Measurements from ENCODE around the gene CFAP52. TPM values are rescaled to one million over a fixed set of nuclear protein-coding genes. Genes with fewer than 3 reads are reported as not detected.
A peak's percentile ranks its signal among the peaks of the same experiment; 100 is the strongest.
"Not testable (repeated sequence)": the region's sequence is repeated elsewhere in the genome, so short reads cannot be mapped to it uniquely, and the experiment has no call there.

CFAP52 gene
- total RNA-seq, 1 donor, result not detected

GRCh38 chr17:9577373-9577709 is 899 bp downstream of the CFAP52 start:
- H3K4me1 ChIP-seq (ENCODE audit: insufficient read depth, low read length), result peaks cover 17% of the 10 kb centered on the region
- H2AFZ ChIP-seq (ENCODE audit: low read length), result peak overlapping the region; percentile 98
- H3K9me3 ChIP-seq (ENCODE audit: low read depth, low read length), result no peaks in the 10 kb centered on the region
- H3K27ac ChIP-seq (ENCODE audit: low read depth, low read length), result no peak overlapping the region
- no peaks in the 10 kb centered on the region for H4K20me1 ChIP-seq (ENCODE audit: insufficient read depth, low read length)
- TF ChIP-seq CTCF (IDR thresholded peaks at IDR 0.05; ENCODE audit: extremely low read depth, low read depth, low read length), result no peak
- DNase-seq (ENCODE audit: insufficient read length, low spot score, missing footprints), result no peak
- peak overlapping the region; percentile 92 for H3K4me3 ChIP-seq (ENCODE audit: insufficient read depth, low read length)
- H3K27me3 ChIP-seq (ENCODE audit: insufficient read depth, low read length), result no peaks in the 10 kb centered on the region
- peaks cover 24% of the 10 kb centered on the region for H3K79me2 ChIP-seq (ENCODE audit: insufficient read depth, low read length)
- peak overlapping the region; percentile 91 for H3K4me2 ChIP-seq (ENCODE audit: insufficient read depth, low read length)
- no peaks in the 10 kb centered on the region for H3K36me3 ChIP-seq (ENCODE audit: insufficient read depth, low read length)

- no peak overlapping the region for H3K27ac ChIP-seq (ENCODE audit: low read depth, low read length)
- no peaks in the 10 kb centered on the region for H3K4me1 ChIP-seq (ENCODE audit: insufficient read depth, low read length)
- no peaks in the 10 kb centered on the region for H3K79me2 ChIP-seq (ENCODE audit: insufficient read depth, low read length)
- no peak overlapping the region for H3K4me2 ChIP-seq (ENCODE audit: insufficient read depth, low read length)
- no peaks in the 10 kb centered on the region for H3K27me3 ChIP-seq (ENCODE audit: insufficient read depth, low read length)
- DNase-seq (ENCODE audit: insufficient read length, low spot score, missing footprints), result no peak
- H2AFZ ChIP-seq (ENCODE audit: low read length), result no peak overlapping the region
- H3K9me3 ChIP-seq (ENCODE audit: low read depth, low read length), result no peaks in the 10 kb centered on the region
- no peaks in the 10 kb centered on the region for H3K36me3 ChIP-seq (ENCODE audit: insufficient read depth, low read length)
- no peaks in the 10 kb centered on the region for H4K20me1 ChIP-seq (ENCODE audit: insufficient read depth, low read length)
- TF ChIP-seq CTCF (IDR thresholded peaks at IDR 0.05; ENCODE audit: extremely low read depth, low read depth, low read length), result no peak
- H3K4me3 ChIP-seq (ENCODE audit: insufficient read depth, low read length), result no peak overlapping the region
These were observed 11.7 kb downstream of the CFAP52 start for GRCh38 chr17:9587969-9588656.

- Histone ChIP-seq H3K9me3 (ENCODE audit: low read depth, low read length) (no peaks in the 10 kb centered on the region), H3K4me1 (ENCODE audit: insufficient read depth, low read length) (no peaks in the 10 kb centered on the region), H2AFZ (ENCODE audit: low read length) (no peak overlapping the region), H3K27ac (ENCODE audit: low read depth, low read length) (no peak overlapping the region), H3K27me3 (ENCODE audit: insufficient read depth, low read length) (no peaks in the 10 kb centered on the region), H3K79me2 (ENCODE audit: insufficient read depth, low read length) (no peaks in the 10 kb centered on the region), H3K36me3 (ENCODE audit: insufficient read depth, low read length) (no peaks in the 10 kb centered on the region), H3K4me2 (ENCODE audit: insufficient read depth, low read length) (no peak overlapping the region), H4K20me1 (ENCODE audit: insufficient read depth, low read length) (no peaks in the 10 kb centered on the region), H3K4me3 (ENCODE audit: insufficient read depth, low read length) (no peak overlapping the region)
- no peak for TF ChIP-seq CTCF (IDR thresholded peaks at IDR 0.05; ENCODE audit: extremely low read depth, low read depth, low read length)
- no peak for DNase-seq (ENCODE audit: insufficient read length, low spot score, missing footprints)
These were observed 17.6 kb downstream of the CFAP52 start for GRCh38 chr17:9594065-9594464.

GRCh38 chr17:9597638-9598037 is 21.2 kb downstream of the CFAP52 start:
- H3K27me3 ChIP-seq (ENCODE audit: insufficient read depth, low read length); H3K4me2 ChIP-seq (ENCODE audit: insufficient read depth, low read length); DNase-seq (ENCODE audit: insufficient read length, low spot score, missing footprints); H3K79me2 ChIP-seq (ENCODE audit: insufficient read depth, low read length); H3K4me1 ChIP-seq (ENCODE audit: insufficient read depth, low read length); H2AFZ ChIP-seq (ENCODE audit: low read length); H3K36me3 ChIP-seq (ENCODE audit: insufficient read depth, low read length); H3K9me3 ChIP-seq (ENCODE audit: low read depth, low read length); H4K20me1 ChIP-seq (ENCODE audit: insufficient read depth, low read length); H3K27ac ChIP-seq (ENCODE audit: low read depth, low read length); H3K4me3 ChIP-seq (ENCODE audit: insufficient read depth, low read length): not testable (repeated sequence)

All from osteoblast (primary cell).